HL-60/S4 treated with retinoic acid at 250 ng/mL for 4 days and 3 days (cell line): ENCODE results near the gene C21orf91.
"Not testable (repeated sequence)": the region's sequence is repeated elsewhere in the genome, so short reads cannot be mapped to it uniquely, and the experiment has no call there.

Experiments used
- in situ Hi-C: fragments of 300-500 bp; cut with MboI; formaldehyde crosslinking; loops from 2 replicates; pipeline ENCODE4 v1.7.0; 2022; ENCODE audit warnings: low sequenced_read_pairs

C21orf91 gene

DNA sequence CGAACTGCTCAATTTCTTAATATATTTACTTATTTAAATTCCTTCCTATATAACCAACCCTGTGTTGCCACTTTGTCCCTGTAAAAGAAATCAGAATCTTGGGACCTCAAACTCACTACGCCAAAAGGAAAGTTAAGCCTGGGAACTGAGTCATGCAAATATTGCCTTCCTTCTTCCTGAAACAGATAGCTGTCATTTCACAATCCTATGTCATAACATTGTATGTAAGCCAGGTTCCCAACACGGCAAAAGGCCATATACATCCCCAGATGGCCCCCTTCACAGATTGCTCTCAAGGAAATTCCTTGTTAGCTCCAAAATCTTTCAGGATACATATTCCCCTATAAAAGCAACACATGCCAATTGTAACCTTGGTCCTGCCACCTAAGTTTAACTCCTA, 39.7 kb downstream of the C21orf91 start:
- in situ Hi-C loops, result no loop called here

DNA sequence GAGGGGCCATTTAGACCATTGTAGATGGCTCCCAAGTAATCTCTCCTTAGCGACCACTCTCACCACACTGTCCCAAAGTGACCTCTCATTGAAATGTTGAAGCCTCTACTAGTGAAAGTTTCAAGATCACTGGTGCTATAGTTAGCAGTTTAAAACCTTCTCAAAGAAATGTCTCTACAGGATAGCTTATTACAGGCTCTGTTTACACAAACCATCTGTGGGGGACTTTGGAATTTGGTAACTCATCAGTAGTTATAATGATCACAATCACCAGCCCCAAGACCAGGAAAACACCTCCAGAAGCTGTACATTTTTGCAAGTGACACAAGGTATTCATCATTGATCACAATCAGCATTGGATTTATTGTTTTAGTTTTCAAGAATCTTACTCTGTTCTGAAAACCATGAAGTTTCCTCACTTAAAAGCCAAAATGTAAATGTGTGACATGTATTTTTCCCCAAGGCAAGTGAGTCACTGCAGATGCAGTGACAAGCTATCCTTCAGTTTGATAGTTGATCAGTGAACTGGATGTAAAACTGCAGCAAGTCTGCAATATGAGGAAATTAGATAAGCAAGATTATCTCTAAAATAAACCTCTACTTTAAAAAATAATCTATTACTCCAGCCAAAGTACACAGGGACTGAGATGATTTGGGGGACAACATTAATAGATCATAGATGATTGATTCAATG, 41.9 kb downstream of the C21orf91 start:
- in situ Hi-C loops, result no loop called here

GRCh38 chr21:17775431-17776126, 43.6 kb downstream of the C21orf91 start:
- in situ Hi-C loops, result no loop called here

DNA sequence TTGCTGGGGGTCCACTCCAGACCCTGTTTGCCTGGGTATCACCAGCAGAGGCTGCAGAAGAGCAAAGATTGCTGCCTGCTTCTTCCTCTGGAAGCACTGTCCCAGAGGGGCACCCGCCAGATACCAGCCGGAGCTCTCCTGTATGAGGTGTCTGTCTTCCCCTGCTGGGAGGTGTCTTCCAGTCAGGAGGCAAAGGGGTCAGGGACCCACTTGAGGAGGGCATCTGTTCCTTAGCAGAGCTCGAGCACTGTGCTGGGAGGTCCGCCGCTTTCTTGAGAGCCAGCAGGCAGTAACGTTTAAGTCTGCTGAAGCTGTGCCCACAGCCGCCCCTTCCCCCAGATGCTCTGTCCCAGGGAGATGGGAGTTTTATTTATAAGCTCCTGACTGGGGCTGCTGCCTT, 44.1 kb downstream of the C21orf91 start:
- in situ Hi-C loops, result not testable (repeated sequence)

DNA sequence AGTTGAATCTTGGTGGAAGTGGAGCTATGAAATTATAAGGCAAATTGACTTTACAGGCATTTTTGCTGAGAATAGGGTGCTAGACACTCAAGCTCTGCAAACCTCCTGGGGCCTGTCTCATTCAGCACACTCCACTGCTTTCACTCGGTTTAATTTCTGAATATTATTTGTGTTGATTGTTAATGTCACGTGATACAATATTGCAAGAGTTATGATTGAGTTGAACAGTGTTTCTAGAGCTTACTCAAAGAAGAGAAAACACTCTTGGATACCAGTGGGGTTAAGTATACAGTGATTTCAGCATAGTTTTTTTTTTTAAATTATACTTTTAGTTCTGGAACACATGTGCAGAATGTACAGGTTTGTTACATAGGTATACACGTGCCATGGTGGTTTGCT, 49.7 kb downstream of the C21orf91 start:
- in situ Hi-C loops, result no loop called here

GRCh38 chr21:17768840-17769446, 50.2 kb downstream of the C21orf91 start:
- in situ Hi-C loops, result no loop called here

GRCh38 chr21:17765207-17765606, 53.9 kb downstream of the C21orf91 start:
- in situ Hi-C loops, result no loop called here

- in situ Hi-C loops, result no loop called here
Measured at GRCh38 chr21:17763288-17764037, 55.7 kb downstream of the C21orf91 start.

- in situ Hi-C loops, result no loop called here
Measured at GRCh38 chr21:17759511-17760178, 59.5 kb downstream of the C21orf91 start.

DNA sequence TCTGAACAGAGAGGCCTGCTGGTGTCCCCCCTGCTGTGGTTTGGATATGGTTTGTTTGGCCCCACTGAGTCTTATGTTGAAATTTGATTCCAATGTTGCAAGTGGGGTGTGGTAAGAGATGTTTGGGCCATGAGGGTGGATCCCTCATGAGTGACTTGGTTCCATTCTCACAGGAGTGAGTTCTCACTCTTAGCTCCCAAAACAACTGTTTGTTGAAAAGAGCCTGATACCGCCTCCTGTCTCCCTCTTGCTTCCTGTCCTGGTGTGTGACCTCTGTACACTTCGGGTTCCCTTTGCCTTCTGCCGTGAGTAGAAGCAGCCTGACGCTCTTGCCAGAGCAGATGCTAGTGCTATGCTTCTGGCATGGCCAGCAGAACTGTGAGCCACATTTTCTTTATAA, 60.5 kb downstream of the C21orf91 start:
- in situ Hi-C loops, result no loop called here

DNA sequence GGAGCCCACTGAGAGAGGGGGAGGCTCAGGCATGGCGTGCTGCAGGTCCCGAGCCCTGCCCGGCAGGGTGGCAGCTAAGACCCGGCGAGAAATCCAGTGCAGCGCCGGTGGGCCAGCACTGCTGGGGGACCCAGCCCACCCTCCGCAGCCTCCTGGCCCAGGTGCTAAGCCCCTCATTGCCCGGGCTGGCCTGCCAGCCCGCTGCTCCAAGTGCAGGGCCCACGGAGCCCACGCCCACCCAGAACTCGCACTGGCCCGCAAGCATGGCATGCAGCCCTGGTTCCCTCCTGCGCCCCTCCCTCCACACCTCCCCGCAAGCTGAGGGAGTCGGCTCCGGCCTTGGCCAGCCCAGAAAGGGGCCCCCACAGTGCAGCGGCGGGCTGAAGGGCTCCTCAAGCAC, 61.5 kb downstream of the C21orf91 start:
- in situ Hi-C loops, result no loop called here

DNA sequence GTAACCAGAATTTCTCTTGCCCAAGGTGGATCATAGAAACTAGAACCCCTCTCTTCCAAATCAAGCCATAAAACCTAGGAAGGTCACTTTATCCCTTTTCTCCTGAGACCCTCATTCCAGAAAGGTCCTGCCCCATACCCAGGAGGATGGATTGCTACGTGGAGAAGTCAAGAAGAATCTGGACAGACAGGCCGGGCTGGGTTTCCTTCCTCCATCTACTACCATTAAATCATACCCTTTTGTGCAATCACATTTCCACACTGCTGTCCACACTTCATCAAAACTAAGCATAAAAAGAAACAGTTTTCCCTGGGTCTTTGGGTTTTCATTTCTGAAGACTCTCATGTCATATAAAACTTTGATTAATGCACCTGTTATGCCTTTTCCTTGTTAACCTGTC, 65.4 kb downstream of the C21orf91 start:
- in situ Hi-C loops, result no loop called here

- in situ Hi-C loops, result no loop called here
Measured at GRCh38 chr21:17752171-17752570, 67.0 kb downstream of the C21orf91 start.

DNA sequence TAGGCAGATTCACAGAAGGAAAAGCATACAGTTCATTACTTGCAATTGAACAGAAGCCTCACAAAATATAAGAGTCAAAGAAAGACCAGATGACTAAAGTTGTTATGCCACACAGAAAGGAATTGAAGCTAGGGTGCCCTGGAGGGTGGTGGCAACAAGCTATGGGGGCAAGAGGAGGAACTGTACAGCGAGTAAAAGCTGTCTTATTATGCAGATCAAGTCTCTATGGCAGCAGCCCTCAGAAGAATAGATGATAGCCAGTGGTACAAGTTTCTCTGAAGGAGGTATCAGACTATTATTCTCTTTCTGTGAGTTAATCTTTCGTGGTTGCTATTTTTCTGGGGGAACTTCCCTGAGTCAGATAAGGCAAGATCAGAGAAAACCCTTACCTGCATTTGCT, 72.2 kb downstream of the C21orf91 start:
- in situ Hi-C loops, result no loop called here

- in situ Hi-C loops, result no loop called here
Measured at GRCh38 chr21:17745086-17745485, 74.1 kb downstream of the C21orf91 start.

DNA sequence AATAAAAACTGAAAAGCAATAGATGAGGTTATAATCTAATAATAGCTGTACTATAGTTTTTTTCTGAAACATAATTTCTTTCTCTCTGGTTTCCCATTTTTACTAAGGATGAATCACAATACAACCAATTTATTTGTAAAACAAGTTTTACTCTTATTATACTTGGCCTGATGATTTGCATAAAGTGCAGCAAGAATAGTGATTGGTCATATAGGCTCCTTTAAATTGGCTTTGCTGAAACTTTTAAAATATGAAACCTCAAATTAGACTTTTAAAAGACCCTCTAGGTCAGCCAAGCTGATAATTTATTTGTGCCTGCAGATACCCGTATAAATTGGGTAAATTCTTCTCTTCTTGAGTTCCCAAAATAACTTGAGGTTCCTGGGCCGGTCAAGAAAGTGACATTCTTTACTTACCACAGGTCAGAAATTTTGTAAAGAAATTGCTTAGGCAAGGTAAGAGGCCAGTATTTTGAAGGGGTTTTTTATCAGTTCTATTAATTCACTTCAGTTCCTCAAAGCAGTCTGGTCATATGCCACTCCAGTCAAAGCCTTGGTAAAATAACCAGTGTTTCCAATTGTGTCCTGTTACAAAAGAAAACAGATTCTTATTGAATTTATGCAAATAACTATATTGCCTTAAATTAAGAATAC, 76.1 kb downstream of the C21orf91 start:
- in situ Hi-C loops, result no loop called here

DNA sequence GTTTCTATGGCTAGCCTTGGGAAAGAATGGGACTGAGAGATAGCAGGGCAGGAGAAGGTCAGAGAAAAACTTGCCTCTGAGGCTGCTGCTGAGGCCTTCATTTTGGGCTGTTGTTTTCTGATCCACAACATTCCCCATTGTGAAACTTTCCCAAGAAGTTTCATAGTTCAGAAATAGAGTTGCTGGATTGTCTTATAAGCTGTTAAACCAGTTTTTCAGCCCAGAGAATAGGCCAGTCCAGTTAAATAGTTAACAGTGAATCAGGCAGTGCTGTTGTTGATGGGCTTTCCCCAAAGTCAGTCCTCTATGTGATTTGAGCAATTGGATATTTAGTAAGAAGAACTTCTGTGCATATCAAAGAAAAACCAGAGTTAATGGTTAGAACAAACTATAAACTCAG, 77.0 kb downstream of the C21orf91 start:
- in situ Hi-C loops, result no loop called here
